Measurements from ENCODE around the gene AKTIP. TPM values are rescaled to one million over a fixed set of nuclear protein-coding genes. Genes with fewer than 3 reads are reported as not detected.
"Not testable (repeated sequence)": the region's sequence is repeated elsewhere in the genome, so short reads cannot be mapped to it uniquely, and the experiment has no call there.

Gene AKTIP
- total RNA-seq, 1 experiment from 2014 or later: 13.2 TPM

DNA sequence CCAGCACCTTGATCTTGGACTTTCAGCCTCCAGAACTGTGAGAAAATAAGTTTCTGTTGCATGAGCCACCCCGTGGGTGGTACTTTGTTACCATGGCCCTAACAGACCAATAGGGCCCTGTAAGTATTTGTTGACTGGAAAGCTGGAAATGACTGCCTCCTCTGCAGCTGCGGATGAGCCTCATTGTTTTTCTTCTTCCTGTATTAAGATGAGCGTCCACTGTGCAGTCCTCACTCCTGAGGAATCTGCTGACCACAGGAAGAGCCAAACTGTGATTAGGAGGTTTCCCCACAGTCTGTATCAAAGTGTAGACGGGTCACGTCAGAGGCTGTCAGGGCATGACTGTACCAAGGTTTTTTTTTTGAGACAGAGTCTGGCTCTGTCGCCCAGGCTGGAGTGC lies 12.2 kb upstream of the AKTIP start:
- no peak overlapping the region for H2AFZ ChIP-seq (ENCODE audit: low read length)
- no peak overlapping the region for H3K4me2 ChIP-seq (ENCODE audit: low read length)
- no peaks in the 10 kb centered on the region for H3K27me3 ChIP-seq (ENCODE audit: low read length)
- no peaks in the 10 kb centered on the region for H3K79me2 ChIP-seq (ENCODE audit: low read length)
- no peak for ATAC-seq
- H3K4me3 ChIP-seq (ENCODE audit: low read length): no peak overlapping the region
- H4K20me1 ChIP-seq (ENCODE audit: low read length): no peaks in the 10 kb centered on the region
- no peaks in the 10 kb centered on the region for H3K9me3 ChIP-seq (ENCODE audit: low read length)
- BruUV-seq (replicated peaks): no TSS peak
- H3K9ac ChIP-seq (ENCODE audit: low read length): no peak overlapping the region
- intact Hi-C loops (cut with micrococcal nuclease): no loop called here
- TF ChIP-seq, protein P1, sequence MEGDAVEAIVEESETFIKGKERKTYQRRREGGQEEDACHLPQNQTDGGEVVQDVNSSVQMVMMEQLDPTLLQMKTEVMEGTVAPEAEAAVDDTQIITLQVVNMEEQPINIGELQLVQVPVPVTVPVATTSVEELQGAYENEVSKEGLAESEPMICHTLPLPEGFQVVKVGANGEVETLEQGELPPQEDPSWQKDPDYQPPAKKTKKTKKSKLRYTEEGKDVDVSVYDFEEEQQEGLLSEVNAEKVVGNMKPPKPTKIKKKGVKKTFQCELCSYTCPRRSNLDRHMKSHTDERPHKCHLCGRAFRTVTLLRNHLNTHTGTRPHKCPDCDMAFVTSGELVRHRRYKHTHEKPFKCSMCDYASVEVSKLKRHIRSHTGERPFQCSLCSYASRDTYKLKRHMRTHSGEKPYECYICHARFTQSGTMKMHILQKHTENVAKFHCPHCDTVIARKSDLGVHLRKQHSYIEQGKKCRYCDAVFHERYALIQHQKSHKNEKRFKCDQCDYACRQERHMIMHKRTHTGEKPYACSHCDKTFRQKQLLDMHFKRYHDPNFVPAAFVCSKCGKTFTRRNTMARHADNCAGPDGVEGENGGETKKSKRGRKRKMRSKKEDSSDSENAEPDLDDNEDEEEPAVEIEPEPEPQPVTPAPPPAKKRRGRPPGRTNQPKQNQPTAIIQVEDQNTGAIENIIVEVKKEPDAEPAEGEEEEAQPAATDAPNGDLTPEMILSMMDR (conservative IDR thresholded peaks at IDR 0.05; ENCODE audit: low read depth, low read length): no peak
- no peak for TF ChIP-seq EZH2 (IDR thresholded peaks at IDR 0.05; ENCODE audit: low read length, unreplicated experiment)
- no peak for TF ChIP-seq EZH2phosphoT487 (IDR thresholded peaks at IDR 0.05; ENCODE audit: borderline replicate concordance, low read length)
- H3K9me2 ChIP-seq (replicated peaks; ENCODE audit: low read length): no peaks in the 10 kb centered on the region
- no peaks in the 10 kb centered on the region for H3F3A ChIP-seq (ENCODE audit: low read length, unreplicated experiment)
- POLR2A ChIA-PET (ENCODE audit: unreplicated experiment): interaction anchor here (0.6 to 0.8 kb wide), 2 partner anchors 259 to 333 kb away, joined by 3 read pairs; no protein-coding TSS in a partner anchor
- no peak for DNase-seq
- no peak overlapping the region for H3K27ac ChIP-seq (ENCODE audit: low read length)
- H3K4me1 ChIP-seq (ENCODE audit: insufficient read depth, low read length): peaks cover 15% of the 10 kb centered on the region
- H3K36me3 ChIP-seq (ENCODE audit: low read depth, low read length): no peaks in the 10 kb centered on the region
- CTCF ChIA-PET: no interaction called here

DNA sequence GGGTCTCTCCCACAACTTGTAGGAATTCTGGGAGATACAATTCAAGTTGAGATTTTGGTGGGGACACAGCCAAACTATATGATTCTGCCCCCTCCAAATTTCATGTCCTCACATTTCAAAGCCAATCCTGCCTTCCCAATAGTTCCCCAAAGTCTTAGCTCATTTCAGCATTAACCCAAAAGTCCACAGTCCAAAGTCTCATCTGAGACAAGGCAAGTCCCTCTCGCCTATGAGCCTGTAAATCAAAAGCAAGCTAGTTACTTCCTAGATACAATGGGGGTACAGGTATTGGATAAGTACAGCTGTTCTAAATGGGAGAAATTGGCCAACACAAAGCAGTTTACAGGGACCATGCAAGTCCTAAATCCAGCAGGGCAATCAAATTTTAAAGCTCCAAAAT lies 9.8 kb upstream of the AKTIP start:
- H3K4me3 ChIP-seq (ENCODE audit: low read length); DNase-seq; H3K79me2 ChIP-seq (ENCODE audit: low read length); H3K4me2 ChIP-seq (ENCODE audit: low read length); H3F3A ChIP-seq (ENCODE audit: low read length, unreplicated experiment); H3K9me3 ChIP-seq (ENCODE audit: low read length); CTCF ChIA-PET; POLR2A ChIA-PET (ENCODE audit: unreplicated experiment); H3K9me2 ChIP-seq (replicated peaks; ENCODE audit: low read length); H2AFZ ChIP-seq (ENCODE audit: low read length); H3K27ac ChIP-seq (ENCODE audit: low read length); H3K27me3 ChIP-seq (ENCODE audit: low read length); H4K20me1 ChIP-seq (ENCODE audit: low read length); intact Hi-C loops (cut with micrococcal nuclease); H3K36me3 ChIP-seq (ENCODE audit: low read depth, low read length); ATAC-seq; BruUV-seq (replicated peaks); H3K9ac ChIP-seq (ENCODE audit: low read length): not testable (repeated sequence)
- H3K4me1 ChIP-seq (ENCODE audit: insufficient read depth, low read length): peaks cover 15% of the 10 kb centered on the region

DNA sequence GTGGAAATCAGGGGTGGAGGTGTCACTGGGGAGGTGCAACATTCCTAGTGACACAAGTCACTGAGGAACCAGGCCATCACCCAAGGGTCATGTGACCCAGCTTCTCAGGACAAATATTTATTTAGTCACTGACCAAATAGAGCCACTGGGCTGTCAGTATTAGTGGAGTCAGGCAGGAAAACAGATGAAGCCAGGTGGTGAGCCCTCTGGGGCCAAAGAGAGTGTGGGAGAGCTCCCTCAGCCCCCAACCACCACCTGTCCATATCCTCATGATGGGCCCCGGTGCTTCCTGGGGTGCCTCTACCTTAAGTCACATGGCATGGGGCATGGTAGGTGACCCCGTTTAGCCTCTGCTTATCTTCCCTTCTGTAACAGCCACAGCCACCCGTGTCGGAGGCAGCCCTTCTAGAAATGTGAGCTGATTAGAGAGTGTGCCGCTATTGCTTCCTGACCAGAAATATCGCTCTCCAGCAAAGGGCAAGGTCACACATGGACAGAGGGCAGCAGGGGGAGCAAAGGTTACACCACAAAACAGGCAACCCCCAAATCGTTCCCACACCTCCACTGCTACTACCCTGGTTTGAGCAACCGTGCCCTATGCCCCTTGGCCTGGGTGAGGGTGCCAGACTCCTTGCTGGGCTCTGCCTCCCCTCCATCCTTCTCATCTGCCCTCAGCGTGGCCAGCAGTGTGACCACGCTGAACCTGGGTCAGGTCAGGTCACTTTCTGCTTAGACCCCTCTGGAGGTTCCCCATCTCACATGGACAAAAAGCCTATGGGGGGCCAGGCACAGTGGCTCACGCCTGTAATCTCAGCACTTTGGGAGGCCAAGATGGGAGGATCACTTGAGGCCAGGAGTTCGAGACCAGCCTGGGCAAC lies 8.6 kb upstream of the AKTIP start:
- DNase-seq: peak; percentile 62
- intact Hi-C loops (cut with micrococcal nuclease): no loop called here
- Histone ChIP-seq H3K4me2 (ENCODE audit: low read length) (peak overlapping the region; percentile 48; the same call in 1 of the 2 replicates), H3K27ac (ENCODE audit: low read length) (no peak overlapping the region), H3F3A (ENCODE audit: low read length, unreplicated experiment) (no peaks in the 10 kb centered on the region), H3K4me1 (ENCODE audit: insufficient read depth, low read length) (peaks cover 15% of the 10 kb centered on the region), H4K20me1 (ENCODE audit: low read length) (no peaks in the 10 kb centered on the region), H3K9ac (ENCODE audit: low read length) (no peak overlapping the region), H3K36me3 (ENCODE audit: low read depth, low read length) (no peaks in the 10 kb centered on the region), H3K9me3 (ENCODE audit: low read length) (no peaks in the 10 kb centered on the region), H3K79me2 (ENCODE audit: low read length) (no peaks in the 10 kb centered on the region), H3K4me3 (ENCODE audit: low read length) (no peak overlapping the region), H3K9me2 (replicated peaks; ENCODE audit: low read length) (no peaks in the 10 kb centered on the region), H3K27me3 (ENCODE audit: low read length) (no peaks in the 10 kb centered on the region), H2AFZ (ENCODE audit: low read length) (no peak overlapping the region)
- BruUV-seq (replicated peaks): no TSS peak
- POLR2A ChIA-PET (ENCODE audit: unreplicated experiment): no interaction called here
- TF ChIP-seq EZH2phosphoT487 (IDR thresholded peaks at IDR 0.05; ENCODE audit: borderline replicate concordance, low read length) (no peak), EZH2 (IDR thresholded peaks at IDR 0.05; ENCODE audit: low read length, unreplicated experiment) (no peak)
- TF ChIP-seq, protein P1 (conservative IDR thresholded peaks at IDR 0.05; ENCODE audit: low read depth, low read length): no peak
- peak; percentile 72 for ATAC-seq
- CTCF ChIA-PET: no interaction called here
